Right atrium auricular region (tissue), 2 donors: Measurements from ENCODE around the gene RNF168. TPM values are rescaled to one million over a fixed set of nuclear protein-coding genes. Genes with fewer than 3 reads are reported as not detected.
"Not testable (repeated sequence)": the region's sequence is repeated elsewhere in the genome, so short reads cannot be mapped to it uniquely, and the experiment has no call there.

Experiments used
- DNase-seq: peaks from one replicate; pipeline ENCODE4 v3.0.0-alpha.2; 2019; ENCODE audit warnings: low spot score
- H3K27ac ChIP-seq, 2 donors: fragments of 200-600 bp; sonication (generic); 1 replicate in 1 of 2; 2 replicates in 1 of 2; pipeline ENCODE4 v1.5.1; 2016 to 2019
- H3K27me3 ChIP-seq, 2 donors: fragments of 200-600 bp; sonication (generic); one replicate each; pipeline versions ENCODE4 v1.5.1 to v1.6.0; 2017 to 2019
- H3K36me3 ChIP-seq: fragments of 200-600 bp; sonication (generic); one replicate; pipeline ENCODE4 v1.5.1; 2016
- H3K4me1 ChIP-seq, 2 donors: fragments of 200-600 bp; sonication (generic); one replicate each; pipeline versions ENCODE4 v1.5.1 to v1.6.0; 2017 to 2019
- H3K4me3 ChIP-seq, 2 donors: fragments of 200-600 bp; sonication (generic); 1 replicate in 1 of 2; 2 replicates in 1 of 2; pipeline ENCODE4 v1.5.1; 2017 to 2019; ENCODE audit warnings: mild to moderate bottlenecking in 1 of 2, moderate library complexity in 1 of 2
- H3K9me3 ChIP-seq, 2 donors: fragments of 200-600 bp; sonication (generic); one replicate each; pipeline ENCODE4 v1.5.1; 2019
- CTCF ChIP-seq, 2 donors: fragments of 200-600 bp; sonication (generic); IDR thresholded peaks; one replicate each; pipeline ENCODE4 v1.5.1; 2019; ENCODE audit warnings: antibody characterized with exemption in 2 of 2
- total RNA-seq, 2 donors: library from RNA; depleted of rRNA; stranded (reverse); fragments of >200 nt; gene quantifications; one replicate each; pipeline ENCODE4 v1.1.0, GENCODE V29; 2016

RNF168 gene
- total RNA-seq, 2 donors from 2014 or later, result 14.9 to 15.5 TPM

DNA sequence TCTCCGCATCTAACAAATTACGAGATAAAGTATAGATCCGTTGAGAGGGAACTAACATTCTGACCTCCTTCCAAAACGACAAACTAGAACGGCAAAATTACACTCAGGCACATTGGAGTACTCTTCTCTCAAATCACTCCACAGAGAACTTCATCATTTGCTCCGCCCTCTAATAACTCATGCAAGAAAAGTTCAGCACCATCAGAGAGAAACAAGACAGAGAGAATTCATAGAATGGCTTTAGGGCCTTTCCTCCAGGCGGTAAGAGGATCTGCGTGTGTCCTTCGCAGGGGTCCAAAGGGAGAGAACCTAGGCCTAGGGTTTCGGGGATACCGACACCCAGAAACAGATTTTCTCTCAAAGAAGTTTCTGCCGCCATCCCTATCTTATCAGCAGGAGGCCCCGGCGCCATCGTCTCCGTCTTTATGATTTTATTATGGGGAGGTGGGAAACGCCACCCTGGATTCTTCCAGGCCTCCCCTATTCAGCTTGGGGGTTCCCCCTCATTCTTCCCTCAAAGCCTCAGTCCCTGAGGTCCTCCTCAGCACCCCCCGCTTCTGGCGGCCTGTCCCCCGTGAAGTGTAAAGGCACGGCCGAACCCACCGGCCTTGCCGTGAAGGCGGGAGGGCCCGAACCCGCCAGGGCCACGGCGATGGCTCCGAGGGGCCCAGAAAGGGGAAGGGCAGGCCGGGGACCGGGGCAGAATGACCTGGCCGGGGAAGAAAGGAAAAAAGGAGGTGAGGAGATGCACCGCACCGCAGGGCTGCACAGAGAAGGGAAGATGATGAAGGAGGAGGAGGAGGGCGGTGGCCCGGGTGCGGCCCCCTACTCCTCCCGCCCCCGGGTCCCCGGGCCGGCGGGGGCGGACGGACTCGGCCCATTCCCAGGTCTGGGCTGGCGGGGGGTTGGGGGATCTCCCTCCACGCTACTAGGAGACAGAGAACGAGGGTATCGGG lies 72.1 kb downstream of the RNF168 start:
- DNase-seq, result no peak
- TF ChIP-seq CTCF (IDR thresholded peaks at IDR 0.05), result no peak

GRCh38 chr3:196428041-196428440 lies 75.5 kb downstream of the RNF168 start:
- no peak for DNase-seq
- Histone ChIP-seq H3K4me3 (no peak overlapping the region), H3K4me1 (peaks cover 0 to 26% of the 10 kb centered on the region in 2 donors), H3K27ac (no peak overlapping the region), H3K36me3 (no peaks in the 10 kb centered on the region), H3K9me3 (no peaks in the 10 kb centered on the region), H3K27me3 (no peaks in the 10 kb centered on the region)
- no peak for TF ChIP-seq CTCF (IDR thresholded peaks at IDR 0.05)

More for the DNA sequence above, 72.1 kb downstream of the RNF168 start:
- Histone ChIP-seq H3K27me3 (no peaks in the 10 kb centered on the region), H3K4me1 (peaks cover 0 to 21% of the 10 kb centered on the region in 2 donors), H3K9me3 (no peaks in the 10 kb centered on the region), H3K4me3 (peak overlapping the region; percentile 95 to 100), H3K36me3 (no peaks in the 10 kb centered on the region), H3K27ac (peak overlapping the region; percentile 92 to 99)

DNA sequence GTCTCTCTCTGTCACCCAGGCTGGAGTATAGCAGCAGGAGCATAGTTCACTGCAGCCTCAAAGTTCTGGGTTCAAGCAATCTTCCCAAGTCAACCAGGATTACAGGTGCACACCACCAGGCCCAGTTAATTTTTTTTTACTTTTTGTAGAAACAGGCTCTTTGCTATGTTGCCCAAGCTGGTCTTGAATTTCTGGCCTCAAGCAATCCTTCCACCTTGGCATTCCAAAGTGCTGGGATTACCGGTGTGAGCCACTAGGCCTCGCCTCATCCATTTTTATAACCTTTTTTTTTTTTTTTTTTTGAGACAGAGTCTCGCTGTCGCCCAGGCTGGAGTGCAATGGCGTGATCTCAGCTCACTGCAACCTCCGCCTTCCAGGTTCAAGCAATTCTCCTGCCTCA lies 79.1 kb downstream of the RNF168 start:
- DNase-seq, H3K27ac ChIP-seq, H3K36me3 ChIP-seq, H3K4me3 ChIP-seq, H3K9me3 ChIP-seq, H3K27me3 ChIP-seq: not testable (repeated sequence)
- H3K4me1 ChIP-seq, result peaks cover 0 to 38% of the 10 kb centered on the region in 2 donors

DNA sequence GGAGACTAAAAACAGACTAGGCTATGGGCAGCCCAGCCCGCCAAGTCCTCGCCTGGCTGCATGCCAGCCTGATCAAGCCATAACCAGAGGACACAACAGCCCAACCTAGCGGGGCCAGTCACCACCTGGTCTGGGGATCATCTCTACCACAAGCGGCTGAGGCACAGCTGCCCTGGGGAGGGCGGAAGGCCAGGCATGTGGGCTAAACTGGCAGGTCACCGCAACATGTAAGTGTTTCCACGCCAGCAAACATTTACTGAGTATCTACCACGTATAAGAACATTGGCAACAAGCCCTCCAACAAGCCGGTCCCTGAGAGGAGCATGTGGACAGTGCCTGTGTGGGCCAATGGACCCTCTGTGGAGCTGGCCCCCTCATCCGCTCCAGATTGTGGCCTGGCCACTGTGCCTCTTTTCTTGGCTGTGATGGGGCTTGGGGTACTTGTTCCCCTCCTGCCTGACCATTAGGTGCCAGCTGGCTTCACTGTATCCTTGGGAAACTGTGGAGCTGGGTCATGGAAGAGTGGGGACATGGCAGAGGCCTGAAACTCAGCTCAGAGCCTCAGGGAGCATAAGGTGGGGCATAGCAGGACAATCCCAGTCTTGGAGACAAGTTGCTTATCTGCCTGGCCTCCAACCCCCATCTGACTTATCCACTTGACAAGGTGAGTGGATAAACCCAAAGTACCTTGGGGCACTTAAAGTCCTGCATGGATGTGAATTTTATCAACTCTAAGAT lies 80.4 kb downstream of the RNF168 start:
- DNase-seq, result peak; percentile 76

DNA sequence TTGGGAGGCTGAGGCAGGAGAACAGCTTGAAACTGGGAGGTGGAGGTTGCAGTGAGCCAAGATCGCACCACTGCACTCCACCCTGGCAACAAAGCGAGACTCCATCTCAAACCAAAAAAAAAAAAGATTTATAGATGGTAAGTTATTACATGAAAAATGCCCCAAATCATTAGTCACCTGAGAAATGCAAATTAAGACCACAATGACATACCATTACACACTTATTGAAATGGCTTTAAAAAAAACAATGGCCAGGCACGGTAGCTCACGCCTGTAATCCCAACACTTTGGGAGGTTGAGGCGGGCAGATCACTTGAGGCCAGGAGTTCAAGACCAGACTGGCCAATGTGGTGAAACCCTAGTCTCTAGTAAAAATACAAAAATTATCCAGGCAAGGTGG lies 81.9 kb downstream of the RNF168 start:
- DNase-seq, H3K27me3 ChIP-seq, H3K4me3 ChIP-seq, H3K36me3 ChIP-seq, H3K9me3 ChIP-seq: not testable (repeated sequence)
- H3K4me1 ChIP-seq, result peaks cover 0 to 45% of the 10 kb centered on the region in 2 donors
- peak overlapping the region in 1 of 2 donors; percentile 77 for H3K27ac ChIP-seq

More for the DNA sequence above, 80.4 kb downstream of the RNF168 start:
- TF ChIP-seq CTCF (IDR thresholded peaks at IDR 0.05), result no peak
- Histone ChIP-seq H3K27ac (peak overlapping the region; percentile 71 to 77), H3K4me1 (peaks cover 0 to 46% of the 10 kb centered on the region in 2 donors), H3K9me3 (no peaks in the 10 kb centered on the region), H3K36me3 (no peaks in the 10 kb centered on the region), H3K27me3 (no peaks in the 10 kb centered on the region), H3K4me3 (no peak overlapping the region)

DNA sequence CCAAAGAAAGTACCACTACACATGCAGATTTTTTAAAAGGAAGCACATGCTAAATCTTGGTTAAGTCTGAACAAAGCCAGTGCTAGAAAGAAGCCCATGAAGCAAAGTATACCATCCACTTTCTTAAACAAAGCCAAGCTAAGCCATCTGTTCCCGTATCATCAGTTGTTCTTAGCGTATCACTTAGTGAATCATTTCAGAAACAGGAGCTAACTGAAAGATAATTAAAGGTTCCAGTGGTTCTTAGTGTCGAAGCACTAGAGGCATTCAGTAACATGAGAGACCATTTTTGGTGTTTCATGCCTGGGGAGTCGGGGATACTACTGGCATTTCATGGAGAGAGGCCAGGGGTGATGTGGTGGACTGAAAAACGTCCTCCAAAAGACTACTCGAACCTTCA lies 84.2 kb downstream of the RNF168 start:
- peaks cover 0 to 45% of the 10 kb centered on the region in 2 donors for H3K4me1 ChIP-seq
- no peak overlapping the region for H3K27ac ChIP-seq

More for the DNA sequence above, 84.2 kb downstream of the RNF168 start:
- Histone ChIP-seq H3K4me3 (no peak overlapping the region), H3K27me3 (no peaks in the 10 kb centered on the region), H3K36me3 (no peaks in the 10 kb centered on the region), H3K9me3 (no peaks in the 10 kb centered on the region)
- no peak for DNase-seq
- no peak for TF ChIP-seq CTCF (IDR thresholded peaks at IDR 0.05)

Other genes with a start within 250 kb of the RNF168 start
- gene PCYT1A, start 216.0 kb downstream of the RNF168 start, total RNA-seq, result 100 to 1,000 TPM in 1 of 2 donors, 10 to 100 TPM in 1; 89.0 to 135 TPM
- 1 to 10 TPM; 4.3 to 6.3 TPM for gene DYNLT2B, start 185.5 kb downstream of the RNF168 start, total RNA-seq
- not detected for gene TM4SF19, start 165.4 kb downstream of the RNF168 start, total RNA-seq
- 10 to 100 TPM; 10.5 to 13.3 TPM for gene UBXN7, start 71.3 kb downstream of the RNF168 start, total RNA-seq
- gene SMCO1, start 11.6 kb upstream of the RNF168 start, total RNA-seq, result 10 to 100 TPM in 1 of 2 donors, 1 to 10 TPM in 1; 3.6 to 42.3 TPM
- gene WDR53, start 64.8 kb upstream of the RNF168 start, total RNA-seq, result 1 to 10 TPM; 3.0 to 4.3 TPM
- gene FBXO45, start 64.9 kb upstream of the RNF168 start, total RNA-seq, result 1 to 10 TPM; 6.3 to 6.5 TPM
- 1 to 10 TPM; 2.4 to 4.8 TPM for gene NRROS, start 135.9 kb upstream of the RNF168 start, total RNA-seq
- 1 to 10 TPM; 1.1 to 1.4 TPM for gene CEP19, start 208.5 kb upstream of the RNF168 start, total RNA-seq
- 10 to 100 TPM; 12.0 to 25.0 TPM for gene PIGX, start 208.6 kb upstream of the RNF168 start, total RNA-seq
- 10 to 100 TPM; 47.5 to 48.7 TPM for gene PAK2, start 236.1 kb upstream of the RNF168 start, total RNA-seq